T-helper 1 cell treated with Interleukin-12 subunit alpha and Interleukin-12 subunit beta and Interleukin-4 antibody, amounts not matched to agents 30 μg/mL and 1 μg/mL, for 36 hours (primary cell): ENCODE data around the gene CROT.

Source experiments
- H3K27ac Mint-ChIP-seq: one replicate; pipeline ENCODE4 v1.8.0; 2021; ENCODE audit warnings: mild to moderate bottlenecking, mixed read lengths
- H3K27me3 Mint-ChIP-seq: one replicate; pipeline ENCODE4 v1.8.0; 2021; ENCODE audit warnings: low read depth, mixed read lengths
- H3K36me3 Mint-ChIP-seq: one replicate; pipeline ENCODE4 v1.8.0; 2021; ENCODE audit warnings: low read depth, mixed read lengths
- H3K4me1 Mint-ChIP-seq: one replicate; pipeline ENCODE4 v1.8.0; 2021; ENCODE audit warnings: low read depth, mixed read lengths
- H3K4me3 Mint-ChIP-seq: one replicate; pipeline ENCODE4 v1.8.0; 2021; ENCODE audit warnings: mild to moderate bottlenecking, moderate library complexity, mixed read lengths
- H3K9me3 Mint-ChIP-seq: one replicate; pipeline ENCODE4 v1.8.0; 2021; ENCODE audit warnings: mixed read lengths

The CROT gene

GRCh38 chr7:87330942-87331341, 14.5 kb upstream of the CROT start:
- Mint-ChIP-seq H3K4me3 (no peak overlapping the region), H3K36me3 (peaks cover 23% of the 10 kb centered on the region), H3K27ac (no peak overlapping the region), H3K9me3 (peaks cover 45% of the 10 kb centered on the region), H3K27me3 (no peaks in the 10 kb centered on the region), H3K4me1 (no peaks in the 10 kb centered on the region)

- Mint-ChIP-seq H3K27me3 (no peaks in the 10 kb centered on the region), H3K27ac (no peak overlapping the region), H3K4me1 (no peaks in the 10 kb centered on the region), H3K4me3 (no peak overlapping the region), H3K36me3 (peaks cover 23% of the 10 kb centered on the region), H3K9me3 (peaks cover 38% of the 10 kb centered on the region)
Measured at GRCh38 chr7:87331687-87332252, 13.7 kb upstream of the CROT start.

- no peaks in the 10 kb centered on the region for H3K4me1 Mint-ChIP-seq
- no peaks in the 10 kb centered on the region for H3K27me3 Mint-ChIP-seq
- no peak overlapping the region for H3K27ac Mint-ChIP-seq
- H3K4me3 Mint-ChIP-seq: no peak overlapping the region
- H3K36me3 Mint-ChIP-seq: peaks cover 19% of the 10 kb centered on the region
- peaks cover 32% of the 10 kb centered on the region for H3K9me3 Mint-ChIP-seq
Measured at GRCh38 chr7:87332321-87332720, 13.1 kb upstream of the CROT start.

DNA sequence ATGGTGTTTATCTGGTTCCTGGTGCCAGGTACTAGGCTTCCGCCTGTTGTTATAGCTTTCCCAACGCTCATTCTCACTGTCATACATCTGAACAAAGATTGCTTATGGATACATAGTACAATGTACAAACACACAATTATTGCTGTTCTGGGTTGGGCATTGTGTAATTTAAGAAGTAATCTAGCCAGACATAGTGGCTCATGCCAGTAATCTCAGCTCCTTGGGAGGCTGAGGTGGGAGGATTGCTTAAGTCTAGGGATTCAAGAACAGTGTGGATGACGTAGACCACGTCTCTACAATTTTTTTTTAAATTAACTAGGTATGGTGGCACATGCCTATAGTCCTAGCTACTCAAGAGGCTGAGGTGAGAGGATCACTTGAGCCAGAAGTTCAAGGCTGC, 9.3 kb upstream of the CROT start:
- H3K36me3 Mint-ChIP-seq: peaks cover 12% of the 10 kb centered on the region
- H3K4me1 Mint-ChIP-seq: peaks cover 3% of the 10 kb centered on the region
- H3K4me3 Mint-ChIP-seq: no peak overlapping the region
- H3K27me3 Mint-ChIP-seq: no peaks in the 10 kb centered on the region
- H3K27ac Mint-ChIP-seq: no peak overlapping the region
- peaks cover 11% of the 10 kb centered on the region for H3K9me3 Mint-ChIP-seq

DNA sequence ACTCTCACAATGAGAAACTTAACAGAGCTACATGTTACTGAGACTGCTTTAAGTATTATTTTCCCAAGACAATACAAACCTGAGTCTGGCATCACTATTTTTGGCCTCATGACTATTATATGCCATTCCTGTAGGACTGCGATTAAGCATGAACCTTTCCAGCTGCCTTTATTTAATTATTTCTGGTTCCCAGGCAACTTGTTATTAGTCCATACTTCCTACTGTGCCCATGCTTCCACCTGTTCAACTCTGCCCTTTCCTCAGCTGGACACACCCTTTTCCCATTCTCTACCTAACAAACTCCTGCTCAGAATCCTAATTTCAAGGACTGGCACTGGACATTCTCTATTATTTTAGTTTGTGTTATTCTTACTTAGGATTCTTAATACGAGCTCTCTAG, 8.1 kb upstream of the CROT start:
- Mint-ChIP-seq H3K4me3 (no peak overlapping the region), H3K4me1 (peaks cover 10% of the 10 kb centered on the region)

DNA sequence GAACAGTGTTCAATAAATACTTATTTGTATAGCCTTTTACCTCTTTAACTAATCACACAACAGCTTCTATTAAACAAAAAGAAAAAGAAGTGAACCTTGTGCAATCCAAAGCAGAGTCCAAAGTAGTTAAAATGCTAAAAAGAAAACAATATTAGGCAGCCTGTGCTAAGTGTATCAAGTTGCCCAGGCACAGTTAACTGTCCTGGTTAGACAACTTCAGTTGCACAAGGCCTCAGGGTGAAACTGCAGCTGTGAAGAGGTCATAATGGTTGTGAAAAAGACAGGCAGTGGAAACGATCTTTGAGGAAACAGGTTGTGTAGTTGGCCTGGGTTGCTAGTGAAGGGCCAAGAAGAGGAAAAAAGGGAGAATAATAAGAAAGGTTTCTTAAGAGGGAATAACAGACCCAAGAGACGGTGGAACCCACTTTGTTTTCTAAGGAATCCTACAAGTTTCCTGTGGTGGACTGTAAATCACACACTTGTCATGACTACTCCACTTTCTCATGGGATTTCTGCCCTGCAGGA, 6.0 kb upstream of the CROT start:
- Mint-ChIP-seq H3K27ac (no peak overlapping the region), H3K36me3 (peaks cover 19% of the 10 kb centered on the region), H3K27me3 (no peaks in the 10 kb centered on the region), H3K4me3 (no peak overlapping the region), H3K9me3 (peaks cover 4% of the 10 kb centered on the region), H3K4me1 (peaks cover 22% of the 10 kb centered on the region)

More for the DNA sequence above, 8.1 kb upstream of the CROT start:
- H3K9me3 Mint-ChIP-seq: peaks cover 11% of the 10 kb centered on the region
- H3K36me3 Mint-ChIP-seq: peaks cover 17% of the 10 kb centered on the region
- no peaks in the 10 kb centered on the region for H3K27me3 Mint-ChIP-seq
- H3K27ac Mint-ChIP-seq: no peak overlapping the region

GRCh38 chr7:87341441-87341840, 4.0 kb upstream of the CROT start:
- peak overlapping the region; percentile 45 for H3K27ac Mint-ChIP-seq
- H3K36me3 Mint-ChIP-seq: peaks cover 16% of the 10 kb centered on the region
- H3K9me3 Mint-ChIP-seq: no peaks in the 10 kb centered on the region
- peaks cover 34% of the 10 kb centered on the region for H3K4me1 Mint-ChIP-seq
- H3K27me3 Mint-ChIP-seq: no peaks in the 10 kb centered on the region
- no peak overlapping the region for H3K4me3 Mint-ChIP-seq

DNA sequence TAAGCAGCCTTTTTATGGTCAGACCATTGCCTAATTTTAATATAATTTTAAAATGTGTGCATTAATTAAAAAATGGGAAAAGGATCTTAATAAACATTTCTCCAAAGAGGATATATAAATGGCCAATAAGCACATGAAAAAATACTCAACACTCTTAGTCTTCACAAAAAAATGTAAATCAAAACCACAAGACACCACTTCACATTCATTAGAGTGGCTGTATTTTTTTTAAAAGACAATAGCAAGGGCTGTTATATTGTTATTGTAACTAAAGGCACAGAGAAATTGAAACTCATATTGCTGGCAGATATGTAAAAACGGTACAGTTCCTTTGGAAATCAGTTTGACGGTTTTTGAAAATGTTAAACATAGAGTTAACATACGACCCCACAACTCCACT, 3.2 kb upstream of the CROT start:
- H3K27me3 Mint-ChIP-seq: no peaks in the 10 kb centered on the region
- H3K4me3 Mint-ChIP-seq: no peak overlapping the region
- H3K36me3 Mint-ChIP-seq: peaks cover 16% of the 10 kb centered on the region
- H3K27ac Mint-ChIP-seq: no peak overlapping the region
- no peaks in the 10 kb centered on the region for H3K9me3 Mint-ChIP-seq
- peaks cover 42% of the 10 kb centered on the region for H3K4me1 Mint-ChIP-seq

- H3K4me3 Mint-ChIP-seq: peak overlapping the region; percentile 92
- peaks cover 21% of the 10 kb centered on the region for H3K36me3 Mint-ChIP-seq
- peak overlapping the region; percentile 90 for H3K27ac Mint-ChIP-seq
- no peaks in the 10 kb centered on the region for H3K27me3 Mint-ChIP-seq
- peaks cover 45% of the 10 kb centered on the region for H3K4me1 Mint-ChIP-seq
- no peaks in the 10 kb centered on the region for H3K9me3 Mint-ChIP-seq
Measured at GRCh38 chr7:87344446-87344845, 1.0 kb upstream of the CROT start.

- Mint-ChIP-seq H3K36me3 (peaks cover 35% of the 10 kb centered on the region), H3K4me1 (peaks cover 42% of the 10 kb centered on the region)
Measured at GRCh38 chr7:87345962-87346371, 503 bp downstream of the CROT start.

GRCh38 chr7:87347207-87347606, 1.7 kb downstream of the CROT start:
- peaks cover 37% of the 10 kb centered on the region for H3K4me1 Mint-ChIP-seq
- H3K27ac Mint-ChIP-seq: no peak overlapping the region
- H3K9me3 Mint-ChIP-seq: peaks cover 5% of the 10 kb centered on the region
- H3K36me3 Mint-ChIP-seq: peaks cover 32% of the 10 kb centered on the region
- H3K4me3 Mint-ChIP-seq: peak overlapping the region; percentile 92
- no peaks in the 10 kb centered on the region for H3K27me3 Mint-ChIP-seq

More at GRCh38 chr7:87345962-87346371, 503 bp downstream of the CROT start:
- no peaks in the 10 kb centered on the region for H3K27me3 Mint-ChIP-seq
- H3K27ac Mint-ChIP-seq: peak overlapping the region; percentile 90
- H3K4me3 Mint-ChIP-seq: peak overlapping the region; percentile 92
- H3K9me3 Mint-ChIP-seq: peaks cover 5% of the 10 kb centered on the region

GRCh38 chr7:87347664-87348063, 2.2 kb downstream of the CROT start:
- no peak overlapping the region for H3K4me3 Mint-ChIP-seq
- no peak overlapping the region for H3K27ac Mint-ChIP-seq
- H3K27me3 Mint-ChIP-seq: no peaks in the 10 kb centered on the region
- H3K36me3 Mint-ChIP-seq: peaks cover 32% of the 10 kb centered on the region
- peaks cover 5% of the 10 kb centered on the region for H3K9me3 Mint-ChIP-seq
- H3K4me1 Mint-ChIP-seq: peaks cover 32% of the 10 kb centered on the region

- Mint-ChIP-seq H3K36me3 (peaks cover 50% of the 10 kb centered on the region), H3K27me3 (no peaks in the 10 kb centered on the region), H3K27ac (no peak overlapping the region), H3K4me1 (no peaks in the 10 kb centered on the region), H3K4me3 (no peak overlapping the region), H3K9me3 (peaks cover 30% of the 10 kb centered on the region)
Measured at GRCh38 chr7:87354749-87355148, 9.3 kb downstream of the CROT start.

- Mint-ChIP-seq H3K9me3 (peaks cover 25% of the 10 kb centered on the region), H3K4me1 (no peaks in the 10 kb centered on the region), H3K27ac (no peak overlapping the region), H3K4me3 (no peak overlapping the region), H3K36me3 (peaks cover 44% of the 10 kb centered on the region), H3K27me3 (no peaks in the 10 kb centered on the region)
Measured at GRCh38 chr7:87356448-87356847, 11.0 kb downstream of the CROT start.

DNA sequence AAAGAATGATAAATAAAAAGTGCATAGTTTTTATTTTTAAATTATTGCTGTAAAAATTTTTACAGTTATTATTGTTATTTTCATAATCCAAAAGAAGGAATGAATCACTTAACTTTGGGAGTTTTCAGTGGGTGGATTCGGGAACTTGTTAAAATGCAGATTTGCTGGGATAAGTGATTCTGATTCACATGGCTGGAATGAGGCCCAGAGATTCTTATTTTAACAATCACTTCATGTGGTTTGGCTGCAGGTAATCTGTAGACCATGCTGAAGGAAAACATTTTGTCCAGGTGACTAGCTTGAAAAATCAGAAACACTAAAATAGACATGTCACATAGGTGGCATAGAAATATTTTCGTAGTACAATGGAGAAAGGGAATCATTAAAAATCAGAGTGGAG, 13.9 kb downstream of the CROT start:
- H3K27ac Mint-ChIP-seq: no peak overlapping the region
- H3K4me1 Mint-ChIP-seq: no peaks in the 10 kb centered on the region
- peaks cover 12% of the 10 kb centered on the region for H3K9me3 Mint-ChIP-seq
- H3K4me3 Mint-ChIP-seq: no peak overlapping the region
- H3K27me3 Mint-ChIP-seq: no peaks in the 10 kb centered on the region
- H3K36me3 Mint-ChIP-seq: peaks cover 28% of the 10 kb centered on the region
